Neural crest cell (in vitro differentiated cells): ENCODE results near the gene OSBPL1A. TPM values are rescaled to one million over a fixed set of nuclear protein-coding genes. Genes with fewer than 3 reads are reported as not detected.

Experiments
- DNase-seq: peaks from one replicate; pipeline ENCODE4 v3.0.0; 2021; ENCODE audit warnings: low read depth, mixed read lengths, low spot score
- H3K27ac Mint-ChIP-seq: one replicate; pipeline ENCODE4 v1.8.0; 2021; ENCODE audit warnings: mild to moderate bottlenecking, mixed read lengths; ENCODE audit not compliant: unreplicated experiment
- H3K27me3 Mint-ChIP-seq: 2 replicates; pipeline ENCODE4 v1.8.0; 2021; ENCODE audit warnings: low read depth, mild to moderate bottlenecking, mixed read lengths
- H3K36me3 Mint-ChIP-seq: 2 replicates; pipeline ENCODE4 v1.8.0; 2021; ENCODE audit warnings: low read depth, mild to moderate bottlenecking, mixed read lengths
- H3K4me1 Mint-ChIP-seq: 2 replicates; pipeline ENCODE4 v1.8.0; 2021; ENCODE audit warnings: mixed read lengths
- H3K4me3 Mint-ChIP-seq: one replicate; pipeline ENCODE4 v1.8.0; 2021; ENCODE audit warnings: mild to moderate bottlenecking, mixed read lengths
- H3K9me3 Mint-ChIP-seq: 2 replicates; pipeline ENCODE4 v1.8.0; 2021; ENCODE audit warnings: mixed read lengths
- total RNA-seq: library from RNA; stranded (reverse); gene quantifications from 2 replicates; pipeline ENCODE4 v1.2.1, GENCODE V29; 2021
- TF ChIP-seq, protein P1 (sequence below): fragments of 200-600 bp; sonication (generic); conservative IDR thresholded peaks from 2 replicates; pipeline ENCODE4 v1.5.0; 2021; ENCODE audit warnings: antibody characterized with exemption, mild to moderate bottlenecking

Gene OSBPL1A
- total RNA-seq, 1 donor from 2014 or later, result 45.8 TPM

DNA sequence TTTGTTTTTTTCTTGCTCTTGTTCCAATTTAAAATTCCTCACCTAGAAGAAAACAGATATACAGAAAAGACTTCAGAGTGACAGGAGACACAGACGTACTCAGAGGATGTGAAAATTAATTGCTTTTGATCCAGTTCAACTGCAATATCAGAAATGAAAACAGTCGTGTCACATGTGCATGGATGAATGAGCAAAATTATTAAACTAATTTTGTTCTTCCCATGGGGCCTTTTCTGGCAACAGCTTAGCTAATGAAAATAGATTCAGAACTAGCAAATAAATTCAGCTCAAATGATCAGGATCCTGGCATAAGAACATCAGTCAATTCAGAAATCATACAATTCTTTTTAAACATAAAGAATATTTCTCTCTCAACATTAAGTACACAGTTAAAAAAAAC, 158.3 kb downstream of the OSBPL1A start:
- Mint-ChIP-seq H3K27ac (no peak overlapping the region), H3K4me1 (peaks cover 17% of the 10 kb centered on the region), H3K27me3 (no peaks in the 10 kb centered on the region), H3K9me3 (no peaks in the 10 kb centered on the region), H3K4me3 (no peak overlapping the region), H3K36me3 (peaks cover 17% of the 10 kb centered on the region)
- TF ChIP-seq, protein P1, sequence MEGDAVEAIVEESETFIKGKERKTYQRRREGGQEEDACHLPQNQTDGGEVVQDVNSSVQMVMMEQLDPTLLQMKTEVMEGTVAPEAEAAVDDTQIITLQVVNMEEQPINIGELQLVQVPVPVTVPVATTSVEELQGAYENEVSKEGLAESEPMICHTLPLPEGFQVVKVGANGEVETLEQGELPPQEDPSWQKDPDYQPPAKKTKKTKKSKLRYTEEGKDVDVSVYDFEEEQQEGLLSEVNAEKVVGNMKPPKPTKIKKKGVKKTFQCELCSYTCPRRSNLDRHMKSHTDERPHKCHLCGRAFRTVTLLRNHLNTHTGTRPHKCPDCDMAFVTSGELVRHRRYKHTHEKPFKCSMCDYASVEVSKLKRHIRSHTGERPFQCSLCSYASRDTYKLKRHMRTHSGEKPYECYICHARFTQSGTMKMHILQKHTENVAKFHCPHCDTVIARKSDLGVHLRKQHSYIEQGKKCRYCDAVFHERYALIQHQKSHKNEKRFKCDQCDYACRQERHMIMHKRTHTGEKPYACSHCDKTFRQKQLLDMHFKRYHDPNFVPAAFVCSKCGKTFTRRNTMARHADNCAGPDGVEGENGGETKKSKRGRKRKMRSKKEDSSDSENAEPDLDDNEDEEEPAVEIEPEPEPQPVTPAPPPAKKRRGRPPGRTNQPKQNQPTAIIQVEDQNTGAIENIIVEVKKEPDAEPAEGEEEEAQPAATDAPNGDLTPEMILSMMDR, result no peak
- no peak for DNase-seq

DNA sequence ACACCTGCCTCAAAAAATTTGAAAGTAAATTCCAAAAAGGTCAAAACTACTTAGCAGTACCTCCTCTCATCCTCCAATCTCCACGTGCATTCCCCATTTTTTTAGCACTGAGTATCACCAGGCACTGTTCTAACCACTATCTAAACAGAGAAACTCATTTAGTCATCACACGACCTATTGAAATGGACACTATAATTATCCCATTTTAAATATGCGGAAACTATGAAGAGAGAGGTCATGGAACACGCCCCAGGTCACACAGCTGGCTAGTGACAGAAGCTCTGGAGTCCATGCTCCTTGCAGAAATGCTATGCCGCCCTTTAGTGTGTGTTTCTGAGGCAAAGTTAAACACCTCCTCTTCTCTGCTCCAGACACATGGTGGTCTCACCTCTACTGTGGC, 159.2 kb downstream of the OSBPL1A start:
- Mint-ChIP-seq H3K4me3 (no peak overlapping the region), H3K4me1 (peaks cover 17% of the 10 kb centered on the region), H3K9me3 (no peaks in the 10 kb centered on the region), H3K27me3 (no peaks in the 10 kb centered on the region), H3K27ac (no peak overlapping the region), H3K36me3 (peaks cover 17% of the 10 kb centered on the region)
- no peak for DNase-seq
- TF ChIP-seq, protein P1, result no peak

DNA sequence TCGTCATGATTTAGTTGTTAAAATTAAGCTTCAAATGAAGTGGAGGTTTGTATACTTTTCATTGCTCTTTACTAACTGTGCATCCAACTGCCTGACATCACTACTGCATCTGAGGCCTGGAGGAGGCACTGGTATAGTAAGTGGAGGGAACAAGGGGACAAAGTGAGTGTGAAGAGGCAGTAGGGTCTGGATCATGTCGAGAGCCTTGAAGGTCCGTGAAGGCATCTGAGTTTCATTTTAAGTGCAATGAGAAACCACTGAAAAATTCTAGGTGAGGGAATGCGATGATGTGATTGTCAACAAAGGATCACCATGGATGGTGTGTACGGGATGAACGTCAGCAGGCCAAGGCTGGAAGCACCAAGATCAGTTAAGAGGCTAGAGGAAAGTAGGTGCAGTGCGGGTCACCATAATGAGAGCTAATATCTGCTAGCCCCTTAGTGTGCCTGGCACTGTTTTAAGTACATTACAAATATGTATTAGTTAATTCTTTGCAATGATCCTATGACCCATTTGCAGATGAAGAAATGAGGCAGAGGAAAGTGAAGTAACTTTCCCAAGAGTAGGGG, 162.7 kb downstream of the OSBPL1A start:
- peak overlapping the region; percentile 81 for H3K27ac Mint-ChIP-seq
- TF ChIP-seq, protein P1, result no peak
- no peak overlapping the region for H3K4me3 Mint-ChIP-seq
- peaks cover 22% of the 10 kb centered on the region for H3K4me1 Mint-ChIP-seq
- H3K36me3 Mint-ChIP-seq, result peaks cover 17% of the 10 kb centered on the region
- no peaks in the 10 kb centered on the region for H3K9me3 Mint-ChIP-seq
- no peaks in the 10 kb centered on the region for H3K27me3 Mint-ChIP-seq
- DNase-seq, result no peak

DNA sequence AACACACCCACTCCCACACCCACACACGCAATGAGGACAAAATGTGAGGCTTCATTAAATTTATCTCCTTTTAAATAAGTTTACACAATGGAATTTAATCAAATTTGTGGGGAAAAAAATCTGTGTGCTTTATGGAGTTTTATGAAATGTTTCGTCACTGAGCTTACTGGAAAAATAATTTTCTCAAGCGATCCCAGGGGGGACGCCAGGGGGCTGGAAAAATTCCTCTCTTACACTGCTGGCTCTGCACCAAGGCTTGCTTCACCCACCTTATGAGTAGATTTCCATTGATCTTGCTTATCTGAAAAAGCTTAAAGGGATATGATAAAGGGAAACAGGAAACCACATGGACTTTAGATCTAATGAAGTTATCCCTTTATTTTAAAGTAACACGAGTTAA, 163.3 kb downstream of the OSBPL1A start:
- peaks cover 21% of the 10 kb centered on the region for H3K4me1 Mint-ChIP-seq
- no peak overlapping the region for H3K4me3 Mint-ChIP-seq
- peaks cover 17% of the 10 kb centered on the region for H3K36me3 Mint-ChIP-seq
- no peak for DNase-seq
- TF ChIP-seq, protein P1, result no peak
- H3K27me3 Mint-ChIP-seq, result no peaks in the 10 kb centered on the region
- no peaks in the 10 kb centered on the region for H3K9me3 Mint-ChIP-seq
- no peak overlapping the region for H3K27ac Mint-ChIP-seq

DNA sequence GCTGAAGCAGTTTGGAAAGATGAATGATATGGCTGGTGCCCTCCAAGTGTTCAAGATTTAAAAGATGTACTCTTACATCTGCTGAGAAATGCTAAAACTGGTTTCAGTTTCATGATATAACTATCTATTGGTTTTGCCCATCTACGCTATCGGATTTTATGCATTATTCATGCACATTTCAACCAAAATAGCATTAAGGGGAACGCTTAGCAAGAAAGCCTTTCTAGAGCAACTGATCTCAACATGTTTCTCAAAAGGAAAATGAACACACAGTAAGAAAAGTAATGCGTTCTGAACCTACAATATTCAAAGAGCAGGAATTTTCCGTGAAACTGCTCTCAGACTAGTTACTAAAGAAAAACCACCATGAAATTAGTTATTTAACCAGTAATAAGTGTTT, 164.8 kb downstream of the OSBPL1A start:
- H3K27me3 Mint-ChIP-seq, result no peaks in the 10 kb centered on the region
- TF ChIP-seq, protein P1, result no peak
- peaks cover 10% of the 10 kb centered on the region for H3K4me1 Mint-ChIP-seq
- H3K36me3 Mint-ChIP-seq, result peaks cover 11% of the 10 kb centered on the region
- no peak overlapping the region for H3K27ac Mint-ChIP-seq
- DNase-seq, result no peak
- H3K9me3 Mint-ChIP-seq, result no peaks in the 10 kb centered on the region
- no peak overlapping the region for H3K4me3 Mint-ChIP-seq
